ENCODE data around the gene UTS2R.
"Not testable (repeated sequence)": the region's sequence is repeated elsewhere in the genome, so short reads cannot be mapped to it uniquely, and the experiment has no call there.

UTS2R gene

GRCh38 chr17:82355770-82356427 is 15.7 kb upstream of the UTS2R start:
- ChIA-PET CTCF (interaction anchor here (0.5 to 2.4 kb wide), 5 partner anchors 10 to 114 kb away, joined by 3 to 9 read pairs (median 3); no protein-coding TSS in a partner anchor), POLR2A (no interaction called here)
- H3K4me3 ChIP-seq (ENCODE audit: control insufficient read depth in 1 of 7, extremely low read depth in 1 of 7, insufficient read depth in 4 of 7, low read depth in 2 of 7, low read length in 6 of 7): no peak overlapping the region
- H3K27me3 ChIP-seq (replicated peaks in 2 of 5; ENCODE audit: control insufficient read depth in 4 of 5, insufficient read depth in 5 of 5, low read length in 4 of 5): peaks cover 0 to 5% (median 0%) of the 10 kb centered on the region in 5 experiments
- peaks cover 0 to 18% (median 8%) of the 10 kb centered on the region in 4 experiments for H3K4me1 ChIP-seq (ENCODE audit: control extremely low read depth in 1 of 4, control insufficient read depth in 4 of 4, insufficient read depth in 4 of 4, low read length in 3 of 4)
- H3K36me3 ChIP-seq (ENCODE audit: control insufficient read depth in 4 of 4, insufficient read depth in 4 of 4, low read length in 3 of 4): no peaks in the 10 kb centered on the region
- DNase-seq: no peak
- WGBS (ENCODE audit: insufficient coverage): 94% methylated on average over 11 of the region's 11 CpGs
- H3K27ac ChIP-seq (ENCODE audit: insufficient read depth in 1 of 2, low read depth in 1 of 2, low read length in 2 of 2, poor library complexity in 1 of 2, severe bottlenecking in 2 of 2): no peak overlapping the region
- H3K9me3 ChIP-seq (ENCODE audit: control extremely low read depth in 1 of 5, control insufficient read depth in 4 of 5, insufficient read depth in 2 of 5, low read depth in 1 of 5, low read length in 4 of 5): no peaks in the 10 kb centered on the region

GRCh38 chr17:82356845-82357355 is 14.7 kb upstream of the UTS2R start:
- CTCF ChIA-PET: interaction anchor here (1.2 to 2.4 kb wide), 5 partner anchors 9 to 198 kb away, joined by 3 to 5 read pairs (median 3); no protein-coding TSS in a partner anchor
- Histone ChIP-seq H3K9me3 (ENCODE audit: control extremely low read depth in 1 of 5, control insufficient read depth in 4 of 5, insufficient read depth in 2 of 5, low read depth in 1 of 5, low read length in 4 of 5) (no peaks in the 10 kb centered on the region), H3K4me1 (ENCODE audit: control extremely low read depth in 1 of 4, control insufficient read depth in 4 of 4, insufficient read depth in 4 of 4, low read length in 3 of 4) (peaks cover 0 to 9% (median 2%) of the 10 kb centered on the region in 4 experiments), H3K36me3 (ENCODE audit: control insufficient read depth in 4 of 4, insufficient read depth in 4 of 4, low read length in 3 of 4) (no peaks in the 10 kb centered on the region), H3K4me3 (ENCODE audit: control insufficient read depth in 1 of 7, extremely low read depth in 1 of 7, insufficient read depth in 4 of 7, low read depth in 2 of 7, low read length in 6 of 7) (no peak overlapping the region), H3K27me3 (replicated peaks in 2 of 5; ENCODE audit: control insufficient read depth in 4 of 5, insufficient read depth in 5 of 5, low read length in 4 of 5) (peaks cover 0 to 6% (median 0%) of the 10 kb centered on the region in 5 experiments), H3K27ac (ENCODE audit: insufficient read depth in 1 of 2, low read depth in 1 of 2, low read length in 2 of 2, poor library complexity in 1 of 2, severe bottlenecking in 2 of 2) (no peak overlapping the region)
- DNase-seq: no peak
- WGBS (ENCODE audit: insufficient coverage): 88% methylated on average over 20 of the region's 20 CpGs
- POLR2A ChIA-PET: no interaction called here

GRCh38 chr17:82357394-82357793 is 14.2 kb upstream of the UTS2R start:
- ChIA-PET POLR2A (no interaction called here), CTCF (interaction anchor here (1.0 to 2.4 kb wide), 5 partner anchors 57 to 197 kb away, joined by 3 to 5 read pairs (median 4); no protein-coding TSS in a partner anchor)
- Histone ChIP-seq H3K9me3 (ENCODE audit: control extremely low read depth in 1 of 5, control insufficient read depth in 4 of 5, insufficient read depth in 2 of 5, low read depth in 1 of 5, low read length in 4 of 5) (no peaks in the 10 kb centered on the region), H3K27me3 (replicated peaks in 2 of 5; ENCODE audit: control insufficient read depth in 4 of 5, insufficient read depth in 5 of 5, low read length in 4 of 5) (peaks cover 0 to 7% (median 0%) of the 10 kb centered on the region in 5 experiments), H3K4me3 (ENCODE audit: control insufficient read depth in 1 of 7, extremely low read depth in 1 of 7, insufficient read depth in 4 of 7, low read depth in 2 of 7, low read length in 6 of 7) (no peak overlapping the region), H3K4me1 (ENCODE audit: control extremely low read depth in 1 of 4, control insufficient read depth in 4 of 4, insufficient read depth in 4 of 4, low read length in 3 of 4) (peaks cover 0 to 7% (median 1%) of the 10 kb centered on the region in 4 experiments), H3K27ac (ENCODE audit: insufficient read depth in 1 of 2, low read depth in 1 of 2, low read length in 2 of 2, poor library complexity in 1 of 2, severe bottlenecking in 2 of 2) (no peak overlapping the region), H3K36me3 (ENCODE audit: control insufficient read depth in 4 of 4, insufficient read depth in 4 of 4, low read length in 3 of 4) (no peaks in the 10 kb centered on the region)
- no peak for DNase-seq
- 80% methylated on average over 1 of the region's 2 CpGs for WGBS (ENCODE audit: insufficient coverage)

GRCh38 chr17:82358465-82359350 is 12.9 kb upstream of the UTS2R start, which contains the start of gene TEX19:
Gene TEX19, plus strand, starts transcription at chr17:82359247. Its CDS starts 2,904 bp downstream, at chr17:82362151.
- no peaks in the 10 kb centered on the region for H3K36me3 ChIP-seq (ENCODE audit: control insufficient read depth in 4 of 4, insufficient read depth in 4 of 4, low read length in 3 of 4)
- WGBS (ENCODE audit: insufficient coverage): 68% methylated on average over 19 of the region's 21 CpGs
- H3K27me3 ChIP-seq (replicated peaks in 2 of 5; ENCODE audit: control insufficient read depth in 4 of 5, insufficient read depth in 5 of 5, low read length in 4 of 5): peaks cover 0 to 7% (median 0%) of the 10 kb centered on the region in 5 experiments
- DNase-seq: peak in 2 of 3 donors; percentile 66 to 71
- no peaks in the 10 kb centered on the region for H3K9me3 ChIP-seq (ENCODE audit: control extremely low read depth in 1 of 5, control insufficient read depth in 4 of 5, insufficient read depth in 2 of 5, low read depth in 1 of 5, low read length in 4 of 5)
- H3K27ac ChIP-seq (ENCODE audit: insufficient read depth in 1 of 2, low read depth in 1 of 2, low read length in 2 of 2, poor library complexity in 1 of 2, severe bottlenecking in 2 of 2): no peak within 1 kb of the TSS
- no peak within 1 kb of the TSS for H3K4me3 ChIP-seq (ENCODE audit: control insufficient read depth in 1 of 7, extremely low read depth in 1 of 7, insufficient read depth in 4 of 7, low read depth in 2 of 7, low read length in 6 of 7)
- ChIA-PET POLR2A (no interaction called here), CTCF (interaction anchor here (0.9 to 1.5 kb wide), 4 partner anchors 52 to 196 kb away, joined by 3 to 4 read pairs (median 4); no protein-coding TSS in a partner anchor)
- H3K4me1 ChIP-seq (ENCODE audit: control extremely low read depth in 1 of 4, control insufficient read depth in 4 of 4, insufficient read depth in 4 of 4, low read length in 3 of 4): peaks cover 0 to 7% (median 1%) of the 10 kb centered on the region in 4 experiments

GRCh38 chr17:82359451-82360074 is 12.0 kb upstream of the UTS2R start:
- WGBS (ENCODE audit: insufficient coverage): no CpG with 5 or more reads among the region's 1 CpG
- POLR2A ChIA-PET; DNase-seq; H3K36me3 ChIP-seq (ENCODE audit: control insufficient read depth in 4 of 4, insufficient read depth in 4 of 4, low read length in 3 of 4); H3K27ac ChIP-seq (ENCODE audit: insufficient read depth in 1 of 2, low read depth in 1 of 2, low read length in 2 of 2, poor library complexity in 1 of 2, severe bottlenecking in 2 of 2); H3K9me3 ChIP-seq (ENCODE audit: control extremely low read depth in 1 of 5, control insufficient read depth in 4 of 5, insufficient read depth in 2 of 5, low read depth in 1 of 5, low read length in 4 of 5); H3K27me3 ChIP-seq (replicated peaks in 2 of 5; ENCODE audit: control insufficient read depth in 4 of 5, insufficient read depth in 5 of 5, low read length in 4 of 5); H3K4me1 ChIP-seq (ENCODE audit: control extremely low read depth in 1 of 4, control insufficient read depth in 4 of 4, insufficient read depth in 4 of 4, low read length in 3 of 4); CTCF ChIA-PET; H3K4me3 ChIP-seq (ENCODE audit: control insufficient read depth in 1 of 7, extremely low read depth in 1 of 7, insufficient read depth in 4 of 7, low read depth in 2 of 7, low read length in 6 of 7): not testable (repeated sequence)

- peaks cover 0 to 7% (median 1%) of the 10 kb centered on the region in 4 experiments for H3K4me1 ChIP-seq (ENCODE audit: control extremely low read depth in 1 of 4, control insufficient read depth in 4 of 4, insufficient read depth in 4 of 4, low read length in 3 of 4)
- POLR2A ChIA-PET: interaction anchor here (1.2 kb wide), 1 partner anchor 9 kb away, joined by 4 read pairs; no protein-coding TSS in a partner anchor
- 100% methylated on average over 6 of the region's 6 CpGs for WGBS (ENCODE audit: insufficient coverage)
- no peak overlapping the region for H3K27ac ChIP-seq (ENCODE audit: insufficient read depth in 1 of 2, low read depth in 1 of 2, low read length in 2 of 2, poor library complexity in 1 of 2, severe bottlenecking in 2 of 2)
- no peaks in the 10 kb centered on the region for H3K9me3 ChIP-seq (ENCODE audit: control extremely low read depth in 1 of 5, control insufficient read depth in 4 of 5, insufficient read depth in 2 of 5, low read depth in 1 of 5, low read length in 4 of 5)
- H3K36me3 ChIP-seq (ENCODE audit: control insufficient read depth in 4 of 4, insufficient read depth in 4 of 4, low read length in 3 of 4): no peaks in the 10 kb centered on the region
- CTCF ChIA-PET: no interaction called here
- no peak for DNase-seq
- H3K27me3 ChIP-seq (replicated peaks in 2 of 5; ENCODE audit: control insufficient read depth in 4 of 5, insufficient read depth in 5 of 5, low read length in 4 of 5): peaks cover 0 to 4% (median 2%) of the 10 kb centered on the region in 5 experiments
- no peak overlapping the region for H3K4me3 ChIP-seq (ENCODE audit: control insufficient read depth in 1 of 7, extremely low read depth in 1 of 7, insufficient read depth in 4 of 7, low read depth in 2 of 7, low read length in 6 of 7)
These were observed 9.5 kb upstream of the UTS2R start for GRCh38 chr17:82361885-82362633.

Measured in common myeloid progenitor, CD34-positive (primary cell).